HG02943 (cell line): ENCODE data around the gene TNFRSF8.
A peak's percentile ranks its signal among the peaks of the same experiment; 100 is the strongest.
"Not testable (repeated sequence)": the region's sequence is repeated elsewhere in the genome, so short reads cannot be mapped to it uniquely, and the experiment has no call there.

Source experiments
- ATAC-seq: cut with Tn5 transposase; IDR thresholded peaks from one replicate; pipeline ENCODE4 v1.9.1; 2021; ENCODE audit warnings: mild to moderate bottlenecking, low read depth, moderate library complexity; ENCODE audit not compliant: unreplicated experiment

The TNFRSF8 gene

DNA sequence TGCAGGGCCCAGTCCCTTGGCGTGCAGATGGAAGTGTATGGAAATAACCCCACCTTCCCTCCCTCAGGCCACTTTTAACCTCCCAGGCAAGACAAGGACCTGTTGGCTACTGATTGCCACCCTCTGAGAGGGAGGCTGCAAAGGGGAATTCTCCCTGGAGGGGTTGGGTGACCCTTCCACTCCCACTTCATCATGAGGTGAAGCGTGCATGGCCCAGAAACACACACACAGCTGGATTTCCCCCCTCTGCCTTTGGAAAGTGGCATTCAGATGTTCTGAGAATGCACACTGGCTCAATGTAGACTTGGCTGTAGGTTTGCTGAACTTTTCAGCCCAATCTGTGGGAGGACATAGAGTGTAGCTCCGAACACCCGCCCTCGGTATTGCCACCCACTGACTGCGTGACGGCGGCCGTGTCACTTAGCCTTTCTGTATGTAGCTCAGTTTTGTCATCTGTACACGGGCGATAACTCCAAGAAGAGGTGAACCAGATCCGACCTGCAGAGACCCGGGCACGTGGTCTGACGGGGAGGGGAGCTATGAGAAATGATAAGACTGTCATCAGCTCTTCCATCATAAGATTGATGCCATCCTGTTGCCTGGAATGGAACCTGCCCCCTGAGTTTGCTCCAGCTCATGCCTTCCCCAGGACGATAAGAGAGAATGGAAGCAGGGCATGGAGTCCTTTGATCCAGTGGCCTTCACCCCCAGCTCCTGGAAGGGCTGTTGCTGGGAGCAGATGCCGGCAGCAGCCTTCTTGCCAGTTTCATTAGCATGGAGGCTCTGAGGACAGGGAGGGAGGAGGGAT, 24.5 kb upstream of the TNFRSF8 start:
- no peak for ATAC-seq

DNA sequence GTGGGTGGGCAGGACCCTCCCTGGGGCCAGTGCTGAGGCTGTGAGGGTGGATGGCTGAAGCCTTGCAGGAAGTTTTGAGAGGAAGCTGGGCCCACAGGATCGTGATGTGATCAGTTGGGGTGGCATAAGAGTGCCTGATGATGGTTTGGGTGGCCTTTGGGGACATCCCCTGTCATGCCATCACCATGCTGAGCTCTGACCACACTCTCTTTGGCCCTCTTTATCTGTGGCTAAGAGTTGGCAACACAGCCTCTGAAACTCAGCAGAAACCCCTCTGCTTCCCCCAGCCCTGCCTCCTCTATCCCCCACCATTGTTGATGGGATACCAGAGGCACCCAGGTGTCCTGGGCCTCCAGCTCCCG, 24.0 kb upstream of the TNFRSF8 start:
- ATAC-seq: no peak

DNA sequence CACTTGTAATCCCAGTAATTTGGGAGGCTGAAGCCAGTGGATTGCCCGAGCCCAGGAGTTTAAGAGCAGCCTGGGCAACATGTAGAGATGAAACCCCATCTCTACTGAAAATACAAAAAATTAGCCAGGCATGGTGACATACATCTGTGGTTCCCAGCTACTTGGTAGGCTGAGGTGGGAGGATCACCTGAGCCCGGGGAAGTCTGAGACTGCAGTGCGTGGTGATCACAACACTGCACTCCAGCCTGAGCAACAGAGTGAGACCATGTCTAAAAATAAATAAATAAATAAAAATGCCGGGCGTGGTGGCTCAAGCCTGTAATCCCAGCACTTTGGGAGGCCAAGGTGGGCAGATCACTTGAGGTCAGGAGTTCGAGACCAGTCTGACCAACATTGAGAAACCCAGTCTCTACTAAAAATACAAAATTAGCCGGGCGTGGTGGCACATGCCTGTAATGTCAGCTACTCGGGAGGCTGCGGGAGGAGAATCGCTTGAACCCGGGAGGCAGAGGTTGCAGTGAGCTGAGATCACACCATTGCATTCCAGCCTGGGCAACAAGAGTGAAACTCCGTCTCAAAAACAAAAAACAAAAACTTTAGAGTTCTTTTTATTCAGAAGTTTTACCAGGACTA, 23.2 kb upstream of the TNFRSF8 start:
- ATAC-seq: peak; percentile 40

DNA sequence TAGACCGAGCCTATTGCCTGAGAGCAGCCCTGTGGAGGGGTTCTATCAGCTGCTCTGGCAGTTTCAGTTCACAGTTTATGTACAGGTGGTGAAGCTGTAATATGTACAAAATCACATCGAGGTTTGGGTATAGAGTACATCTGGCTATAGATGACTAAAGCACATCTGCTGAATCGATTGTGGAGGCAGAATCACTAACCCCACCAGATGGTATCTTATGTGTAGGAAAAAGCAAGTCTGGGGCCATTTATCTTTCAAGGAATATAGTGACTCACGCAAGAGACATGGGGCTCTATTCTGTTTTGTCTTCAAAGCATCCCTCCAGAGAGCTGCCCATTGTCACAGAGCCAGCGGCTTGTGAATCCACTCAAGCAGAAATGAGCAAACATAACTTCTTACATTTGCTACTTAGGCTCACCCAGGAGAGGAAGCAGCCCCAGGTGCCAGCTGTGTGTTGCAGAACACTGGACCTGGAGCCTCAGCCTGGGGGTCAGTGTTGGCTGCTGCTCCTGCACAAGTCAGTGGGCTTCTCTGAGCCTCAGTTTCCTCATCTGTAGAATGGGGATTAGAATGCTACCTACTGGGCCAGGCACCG, 22.5 kb upstream of the TNFRSF8 start:
- peak; percentile 59 for ATAC-seq

DNA sequence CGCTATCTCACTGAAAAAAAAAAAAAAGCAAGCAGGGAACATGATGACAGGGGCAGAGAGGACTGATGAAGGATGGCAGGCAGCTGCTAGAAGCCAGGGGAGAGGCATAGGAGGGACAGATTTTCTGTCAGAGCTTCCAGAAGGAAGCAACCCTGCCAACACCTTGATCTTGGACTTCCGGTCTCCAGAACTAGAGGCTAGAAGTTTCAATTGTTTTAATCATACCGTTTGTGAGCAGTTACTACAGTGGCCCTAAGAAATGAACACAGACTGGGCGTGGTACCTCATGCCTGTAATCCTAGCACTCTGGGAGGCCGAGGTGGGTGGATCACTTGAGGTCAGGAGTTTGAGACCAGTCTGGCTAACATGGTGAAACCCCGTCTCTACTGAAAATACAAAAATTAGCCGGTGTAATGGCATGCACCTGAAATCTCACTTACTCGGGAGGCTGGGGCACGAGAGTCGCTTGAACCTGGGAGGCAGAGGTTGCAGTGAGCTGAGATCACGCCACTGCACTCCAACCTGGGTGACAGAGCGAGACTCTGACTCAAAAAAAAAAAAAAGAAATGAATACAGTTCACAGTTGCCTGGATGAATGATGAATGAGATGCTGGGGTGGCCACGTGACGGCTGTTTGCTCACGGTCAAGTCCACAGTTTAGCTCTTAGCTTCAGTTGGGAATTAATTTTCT, 18.8 kb upstream of the TNFRSF8 start:
- not testable (repeated sequence) for ATAC-seq

DNA sequence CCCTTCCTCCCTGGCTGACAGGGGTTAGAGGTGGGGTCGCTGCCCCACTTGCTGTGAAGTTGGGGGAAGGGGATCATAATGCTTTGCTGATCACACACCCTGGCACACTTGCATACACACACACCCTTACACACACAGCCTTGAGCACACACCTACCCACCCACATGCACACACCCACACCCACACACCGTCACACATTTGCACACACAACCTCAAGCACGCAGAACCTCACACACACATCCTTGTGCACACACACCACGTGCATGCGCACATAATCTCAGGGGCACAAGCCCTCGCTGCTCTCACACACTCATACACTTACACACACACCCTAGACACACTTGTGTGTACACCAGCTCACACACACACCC, 16.4 kb upstream of the TNFRSF8 start:
- no peak for ATAC-seq

DNA sequence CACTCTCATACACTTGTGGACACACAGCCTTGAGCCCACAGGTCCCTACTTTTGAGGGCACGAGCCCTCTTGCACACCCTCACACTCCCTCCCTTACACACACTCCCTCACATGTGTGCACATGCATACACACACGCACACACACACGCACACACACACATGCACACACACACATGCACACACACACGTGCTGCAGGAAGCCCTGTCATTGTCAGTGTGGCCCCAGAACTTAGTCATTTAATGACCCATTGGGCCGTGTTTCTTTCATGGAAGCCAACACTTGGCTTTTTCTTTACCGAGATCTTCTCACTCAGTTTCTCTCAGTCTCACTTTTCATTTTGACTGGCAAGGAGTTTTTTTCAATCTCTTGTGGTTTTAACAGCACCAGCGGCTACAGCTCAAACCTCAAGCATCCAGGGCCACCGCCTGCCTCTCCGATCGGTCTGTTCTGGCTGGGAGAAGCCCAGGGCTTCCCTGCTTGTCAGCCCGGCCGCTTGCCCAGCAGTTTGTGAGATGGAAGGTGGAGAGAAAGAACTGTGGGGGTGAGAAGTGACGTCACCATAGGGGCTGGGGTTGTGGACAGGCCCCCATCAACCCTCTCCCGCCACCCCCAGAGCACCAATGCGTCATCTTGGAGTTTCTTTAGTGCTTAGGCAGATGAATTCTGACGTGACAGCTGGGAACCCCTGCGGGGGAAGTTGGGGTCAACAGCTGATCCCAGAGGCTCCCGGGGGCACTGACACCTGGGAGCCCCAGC, 15.8 kb upstream of the TNFRSF8 start:
- ATAC-seq: no peak

DNA sequence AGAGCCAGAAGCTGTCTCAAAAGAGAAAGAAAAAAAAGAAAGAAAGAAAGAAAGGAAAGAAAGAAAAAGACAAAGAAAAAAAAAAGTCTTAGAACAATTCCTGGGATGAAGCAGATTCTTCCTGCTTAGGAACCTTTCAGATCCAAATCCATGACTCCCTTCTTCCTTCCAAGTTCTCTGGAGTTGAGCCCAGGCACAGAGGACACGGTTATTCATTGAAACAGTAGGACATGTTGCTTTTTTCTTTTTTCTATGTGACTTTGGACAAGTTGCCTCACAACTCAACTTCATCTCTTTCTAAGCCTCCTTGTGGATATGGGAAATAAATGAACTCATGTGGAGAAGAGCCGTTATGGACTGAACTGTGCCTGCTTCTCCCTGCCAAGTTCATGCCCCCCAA, 14.7 kb upstream of the TNFRSF8 start:
- no peak for ATAC-seq

DNA sequence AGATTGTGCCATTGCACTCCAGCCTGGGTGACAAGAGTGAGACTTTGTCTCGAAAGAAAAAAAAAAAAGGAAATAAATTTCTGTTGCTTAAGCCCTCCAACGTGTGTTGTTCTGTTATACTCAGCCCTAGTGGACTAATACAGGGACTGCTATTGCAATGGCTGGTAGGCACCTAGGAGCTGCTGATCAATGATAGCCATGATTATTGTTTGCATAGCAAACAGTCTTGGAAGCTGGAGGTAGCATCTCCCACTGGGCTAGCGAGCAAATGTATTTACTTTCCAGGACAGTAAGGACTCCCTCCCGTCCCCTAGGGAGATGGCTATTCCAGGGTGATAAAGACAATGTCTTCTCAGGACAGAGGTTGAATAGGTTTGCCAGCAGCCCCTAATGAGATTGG, 13.5 kb upstream of the TNFRSF8 start:
- ATAC-seq: no peak

DNA sequence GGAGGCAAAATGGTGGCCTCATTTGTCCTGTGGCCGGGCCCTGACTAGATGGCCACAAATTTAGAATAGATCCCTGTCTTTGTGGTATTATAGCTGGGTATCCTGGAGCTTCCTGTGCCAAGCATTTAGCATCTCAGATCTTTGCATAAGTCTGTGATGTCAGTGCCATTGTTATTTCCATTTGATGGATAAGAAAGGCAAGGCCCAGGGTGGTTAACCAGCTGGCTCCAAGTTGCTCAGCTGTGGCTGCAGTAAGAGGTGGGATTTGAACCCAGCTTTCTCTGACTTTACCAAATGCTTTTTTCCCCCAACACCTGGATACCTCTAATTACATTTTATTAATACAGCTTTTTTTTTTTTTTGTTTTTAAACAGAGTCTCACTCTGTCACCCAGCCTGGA, 11.7 kb upstream of the TNFRSF8 start:
- no peak for ATAC-seq

DNA sequence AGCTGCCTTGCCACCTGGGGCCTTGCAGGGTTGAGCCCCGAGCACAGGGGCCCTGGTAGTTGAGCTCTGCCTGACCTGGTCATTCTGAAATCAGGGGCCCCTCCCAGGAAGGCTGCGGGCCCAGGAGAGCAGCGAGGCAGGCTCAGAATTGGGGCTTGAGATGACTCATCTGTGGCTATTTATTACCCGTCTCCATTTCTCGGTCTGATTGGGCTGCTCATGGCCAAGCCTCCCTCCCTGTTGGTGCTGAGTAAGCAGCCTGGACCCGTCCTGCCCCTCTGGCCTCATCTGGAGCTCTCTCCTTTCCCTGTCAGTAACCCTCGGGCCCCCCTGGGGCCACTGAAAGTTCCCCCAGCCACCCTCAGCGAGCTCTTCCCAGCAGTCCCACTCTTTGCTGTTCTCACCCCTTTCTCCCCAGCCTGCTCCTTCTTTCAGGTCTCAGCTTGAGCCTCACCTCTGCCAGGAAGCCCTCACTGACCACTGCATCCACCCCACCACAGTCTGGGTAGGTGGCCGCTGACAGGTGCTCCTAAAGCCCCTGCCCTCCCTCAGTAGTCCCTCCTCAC, 11.0 kb upstream of the TNFRSF8 start:
- ATAC-seq: peak; percentile 70

DNA sequence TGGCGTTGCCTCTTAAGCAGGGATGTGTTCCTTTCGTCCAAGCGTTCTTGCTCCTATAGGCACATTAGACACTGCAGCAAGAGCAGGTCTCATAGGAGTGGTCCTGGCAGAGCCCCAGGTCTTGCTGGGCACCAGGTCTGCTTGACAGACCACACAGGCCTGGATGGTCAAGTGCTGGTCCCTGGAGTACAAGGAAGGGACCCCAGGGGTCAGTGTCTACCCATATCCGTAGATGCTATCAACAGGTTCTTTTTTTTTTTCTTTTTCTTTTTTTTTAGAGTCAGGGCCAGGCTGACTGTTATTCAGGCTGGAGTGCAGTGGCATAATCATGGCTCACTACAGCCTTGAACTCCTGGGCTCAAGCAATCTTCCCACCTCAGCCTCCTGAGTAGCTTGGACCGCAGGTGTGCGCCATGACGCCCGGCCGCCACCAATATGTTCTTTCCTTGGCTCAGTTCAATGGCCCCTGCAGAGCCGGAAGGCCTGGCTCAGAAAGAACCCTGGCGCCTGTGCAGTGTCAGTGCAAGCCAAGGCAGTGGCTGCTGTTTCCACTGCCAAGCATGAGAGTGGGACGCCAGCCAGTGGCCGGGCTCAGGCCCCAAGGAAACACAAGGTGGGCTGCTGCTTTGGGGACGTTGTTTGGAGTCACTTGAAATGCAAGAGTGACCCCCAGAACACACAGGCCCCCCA, 10.0 kb upstream of the TNFRSF8 start:
- no peak for ATAC-seq

DNA sequence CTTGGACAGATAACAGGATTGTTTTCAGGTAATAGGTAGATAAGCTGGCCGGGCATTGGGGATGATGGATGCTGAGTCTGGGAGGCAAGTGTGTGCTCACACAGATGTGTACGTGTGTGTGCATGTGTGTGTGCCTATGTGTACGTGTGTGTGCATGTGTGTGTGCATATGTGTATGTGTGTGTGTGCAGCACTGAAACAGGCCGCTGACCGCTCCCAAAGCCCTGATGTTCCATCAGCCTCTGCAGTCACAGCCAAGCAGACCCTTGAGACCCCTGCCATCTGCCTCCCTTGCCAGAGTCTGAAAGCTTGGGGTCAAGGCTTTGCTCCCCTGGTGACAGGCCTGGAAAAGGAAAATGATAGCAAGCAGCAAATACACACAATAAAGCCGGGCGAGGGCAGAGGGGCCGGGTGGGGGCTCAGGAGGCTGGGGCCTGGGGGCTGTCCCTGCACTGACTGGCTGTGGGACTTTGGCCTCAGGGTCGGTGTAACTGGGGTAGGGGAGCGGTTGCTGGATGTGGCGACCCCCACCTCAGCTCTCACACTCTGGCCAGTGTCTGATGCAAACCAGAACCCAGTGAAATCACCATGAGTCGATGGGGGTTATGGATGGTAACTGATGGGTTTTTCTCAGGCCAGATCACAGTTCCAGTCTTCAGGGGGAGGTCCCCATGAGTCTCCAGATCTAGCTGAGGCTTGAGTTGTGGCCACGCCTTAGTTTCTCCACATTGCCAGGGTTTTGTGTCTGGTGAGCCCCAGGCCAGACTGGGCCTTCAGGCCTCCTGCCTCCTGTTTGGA, 9.2 kb upstream of the TNFRSF8 start:
- ATAC-seq: no peak

DNA sequence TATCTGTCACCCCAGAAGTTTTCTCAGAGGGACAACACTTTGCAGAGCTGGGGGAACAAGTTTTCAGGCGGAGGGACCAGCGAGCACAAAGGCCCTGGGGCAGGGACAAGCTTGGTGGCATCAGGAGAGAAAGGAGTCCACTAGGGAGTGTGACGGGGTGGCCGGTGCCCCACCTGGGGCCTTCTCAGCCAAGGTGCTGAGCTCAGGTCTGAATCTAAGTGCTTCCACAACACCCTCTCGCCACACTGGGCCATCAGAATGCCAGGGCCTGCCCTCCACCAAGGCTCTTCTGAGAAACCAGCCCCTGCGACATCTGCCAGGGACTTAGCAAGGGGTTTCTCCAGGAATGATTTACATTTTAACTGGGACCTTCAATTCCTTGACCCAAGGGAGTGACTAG, 7.8 kb upstream of the TNFRSF8 start:
- no peak for ATAC-seq

DNA sequence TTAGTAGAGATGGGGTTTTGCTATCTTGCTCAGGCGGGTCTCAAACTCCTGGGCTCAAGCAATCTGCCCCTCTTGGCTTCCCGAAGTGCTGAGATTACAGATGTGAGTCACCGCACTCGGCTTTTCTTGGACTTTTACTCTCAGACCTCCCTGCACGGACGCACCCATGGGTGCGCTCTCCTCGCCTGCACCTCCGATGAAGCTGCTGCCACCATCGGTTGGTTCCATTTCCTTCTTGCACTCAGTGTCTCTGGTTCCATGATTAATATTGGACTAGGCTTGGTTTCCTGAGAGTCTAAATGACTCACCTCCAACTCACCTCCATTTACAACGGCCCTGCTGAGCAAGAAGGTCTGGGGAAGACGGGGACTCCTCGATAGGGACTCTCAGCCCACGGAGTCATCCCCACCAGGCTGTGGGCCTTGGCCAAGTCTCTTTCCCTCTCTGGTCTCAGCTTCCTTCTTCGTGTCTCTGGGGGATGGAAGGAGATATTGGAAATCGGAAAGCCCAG, 6.7 kb upstream of the TNFRSF8 start:
- no peak for ATAC-seq

DNA sequence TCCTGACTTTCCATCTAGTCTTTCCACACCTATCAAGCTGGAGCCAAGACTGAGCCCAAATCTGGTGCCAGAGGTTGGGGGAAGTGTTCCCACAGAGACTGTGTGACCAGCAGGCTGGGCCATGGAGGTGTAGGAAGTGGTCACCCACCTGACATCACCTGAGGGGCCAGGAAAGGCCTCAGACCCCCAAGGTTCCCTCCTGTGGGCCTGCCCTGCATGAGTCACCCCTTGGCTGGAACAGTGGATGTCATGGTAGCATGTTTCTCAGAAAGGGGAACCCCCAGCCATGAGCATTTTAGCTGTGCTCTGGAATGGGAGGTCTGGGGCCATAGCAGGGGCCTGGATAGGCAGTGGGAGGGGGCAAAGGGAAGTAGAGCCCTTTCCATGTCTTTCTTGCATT, 5.7 kb upstream of the TNFRSF8 start:
- ATAC-seq: no peak

DNA sequence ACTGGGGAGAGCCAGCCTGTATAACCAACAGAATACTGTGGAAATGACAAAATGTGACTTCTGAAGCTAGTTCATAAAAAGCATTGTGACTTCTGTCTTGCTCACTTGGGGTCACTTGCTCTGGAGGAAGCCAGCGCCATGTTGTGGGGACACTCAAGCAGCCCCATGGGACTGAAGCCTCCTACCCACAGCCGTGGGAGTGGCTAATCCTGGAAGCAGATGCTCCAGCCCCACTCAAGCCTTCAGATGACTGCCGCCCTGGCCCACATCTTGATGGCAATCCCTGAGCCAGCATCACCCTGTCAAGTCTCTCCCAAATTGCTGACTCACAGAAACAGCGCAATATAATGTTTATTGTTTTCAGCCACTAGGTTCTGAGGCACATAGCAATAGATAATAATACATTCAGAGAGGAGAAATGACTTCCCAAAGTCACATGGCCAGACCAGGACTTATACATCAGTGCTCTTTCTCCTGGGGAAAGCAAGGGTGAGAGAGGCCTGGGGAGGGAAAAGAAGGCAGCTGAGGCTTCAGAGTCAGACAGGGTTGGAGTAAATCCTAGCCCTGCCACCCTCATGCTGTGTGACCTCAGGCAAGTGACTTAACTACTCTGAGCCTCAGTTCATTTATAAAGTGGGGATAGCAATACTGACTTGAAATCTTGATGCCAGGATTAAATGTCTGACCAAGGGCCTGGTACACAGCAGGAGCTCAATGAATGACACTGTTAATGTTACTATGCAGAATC, 5.0 kb upstream of the TNFRSF8 start:
- ATAC-seq: no peak

DNA sequence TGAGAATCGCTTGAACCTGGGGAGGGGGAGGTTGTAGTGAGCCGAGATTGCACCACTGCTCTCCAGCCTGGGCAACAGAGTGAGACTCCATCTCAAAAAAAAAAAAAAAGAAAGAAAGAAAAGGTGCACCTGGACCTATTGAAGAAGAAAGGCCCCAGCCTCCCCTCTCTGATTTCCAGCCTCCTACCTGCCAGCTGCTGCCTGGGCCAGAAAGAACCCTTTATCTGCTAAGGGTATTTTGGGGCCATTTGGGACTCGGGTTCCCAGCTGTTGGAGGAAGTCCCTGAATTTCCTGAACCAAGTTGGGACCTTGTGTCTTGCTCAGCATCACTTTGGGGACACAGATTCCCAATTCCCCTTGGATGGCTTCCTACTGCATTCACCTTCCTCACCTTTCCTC, 3.9 kb upstream of the TNFRSF8 start:
- no peak for ATAC-seq
